H1 (cell line): ENCODE data around the gene ARHGEF2. TPM values are rescaled to one million over a fixed set of nuclear protein-coding genes. Genes with fewer than 3 reads are reported as not detected.

Experiments
- CTCF ChIA-PET: fragments of 300-600 bp; sonication (Branson Sonifier 250); formaldehyde crosslinking; loops from one replicate; lab custom pipeline; 2021; ENCODE audit not compliant: partially characterized antibody; lab: Charles Lee
- POLR2A ChIA-PET: fragments of 300-600 bp; sonication (Branson Sonifier 250); formaldehyde crosslinking; loops from one replicate; lab custom pipeline; 2021; ENCODE audit warnings: inconsistent platforms; ENCODE audit not compliant: partially characterized antibody; lab: Charles Lee
- DNase-seq, 2 experiments: peaks; one replicate each; pipeline versions ENCODE4 v3.0.0 to v3.0.0-alpha.2; 2010 to 2022; ENCODE audit warnings: low spot score in 2 of 2, low read depth in 1 of 2, mixed read lengths in 1 of 2
- FAIRE-seq: peaks from 2 replicates; lab custom pipeline; 2011; peaks lifted over from hg19 to GRCh38; lab: Jason Lieb, UNC
- H2AFZ ChIP-seq: 2 replicates; pipeline ENCODE4 v1.8.1; 2012; ENCODE audit warnings: low read length, inconsistent platforms
- H2AK5ac ChIP-seq: 2 replicates; pipeline ENCODE4 v1.6.1; 2013; ENCODE audit warnings: low read depth, low read length
- H2BK120ac ChIP-seq: replicated peaks from 2 replicates; pipeline ENCODE3; 2013; ENCODE audit warnings: low read depth, low read length, inconsistent platforms
- H2BK12ac ChIP-seq: 2 replicates; pipeline ENCODE4 v1.6.1; 2013; ENCODE audit warnings: low read depth, low read length
- H2BK15ac ChIP-seq: 2 replicates; pipeline ENCODE4 v1.6.1; 2013; ENCODE audit warnings: low read length
- H2BK20ac ChIP-seq: 2 replicates; pipeline ENCODE4 v1.6.1; 2013; ENCODE audit warnings: low read length
- H2BK5ac ChIP-seq: 2 replicates; pipeline ENCODE4 v1.6.1; 2013; ENCODE audit warnings: low read depth, low read length
- H3K14ac ChIP-seq: 2 replicates; pipeline ENCODE4 v1.6.1; 2013; ENCODE audit warnings: inconsistent platforms; ENCODE audit not compliant: insufficient read length
- H3K18ac ChIP-seq: 2 replicates; pipeline ENCODE4 v1.6.1; 2013; ENCODE audit warnings: low read length; ENCODE audit errors: extremely low read depth
- H3K23ac ChIP-seq: 2 replicates; pipeline ENCODE4 v1.6.1; 2013; ENCODE audit warnings: inconsistent platforms; ENCODE audit not compliant: insufficient read length
- H3K23me2 ChIP-seq: 2 replicates; pipeline ENCODE4 v1.6.1; 2013; ENCODE audit warnings: low read depth, low read length
- H3K27ac ChIP-seq: 2 replicates; pipeline ENCODE4 v1.6.1; 2011; ENCODE audit warnings: low read depth, low read length, inconsistent platforms
- H3K27me3 ChIP-seq, 4 experiments: replicated peaks in 1 of 4; 1 replicate in 1 of 4; 2 replicates in 3 of 4; pipeline versions ENCODE4 v1.6.1 to v1.8.1; 2011 to 2013; ENCODE audit warnings: low read length in 3 of 4, mild to moderate bottlenecking in 3 of 4, inconsistent platforms in 2 of 4, mixed read lengths in 2 of 4, moderate library complexity in 1 of 4; ENCODE audit not compliant: control insufficient read depth in 3 of 4, insufficient read depth in 3 of 4; ENCODE audit errors: extremely low read depth in 1 of 4
- H3K36me3 ChIP-seq, 4 experiments: 2 replicates each; pipeline versions ENCODE4 v1.6.1 to v1.8.1; 2011 to 2013; ENCODE audit warnings: mild to moderate bottlenecking in 4 of 4, low read length in 3 of 4, moderate library complexity in 2 of 4, control low read depth in 1 of 4, inconsistent platforms in 1 of 4; ENCODE audit not compliant: insufficient read depth in 4 of 4, control insufficient read depth in 2 of 4
- H3K4ac ChIP-seq: replicated peaks from 2 replicates; pipeline ENCODE3; 2013; ENCODE audit warnings: low read length, low read depth, mixed read lengths, inconsistent platforms; ENCODE audit not compliant: insufficient read length
- H3K4me1 ChIP-seq, 4 experiments: replicated peaks in 1 of 4; 1 replicate in 1 of 4; 2 replicates in 3 of 4; pipeline versions ENCODE4 v1.6.1 to v1.8.1; 2011 to 2013; ENCODE audit warnings: low read length in 3 of 4, inconsistent platforms in 2 of 4, mixed read lengths in 1 of 4; ENCODE audit not compliant: insufficient read depth in 4 of 4, control insufficient read depth in 3 of 4
- H3K4me2 ChIP-seq, 2 experiments: 2 replicates each; pipeline versions ENCODE4 v1.6.1 to v1.8.1; 2011 to 2013; ENCODE audit warnings: low read depth in 2 of 2, low read length in 2 of 2, control low read depth in 1 of 2, inconsistent platforms in 1 of 2, mild to moderate bottlenecking in 1 of 2; ENCODE audit not compliant: insufficient read depth in 1 of 2
- H3K4me3 ChIP-seq, 4 experiments: fragments of 200-600, 300-600 bp in 1 of 4; sonication (generic), shearing (Covaris generic), sonication (Bioruptor Twin) in 1 of 4; 2 replicates each; pipeline versions ENCODE4 v1.5.1 to v1.8.1; 2011 to 2016; ENCODE audit warnings: low read length in 4 of 4, low read depth in 3 of 4, control low read depth in 2 of 4, inconsistent platforms in 2 of 4, mild to moderate bottlenecking in 2 of 4, mixed read lengths in 1 of 4, moderate library complexity in 1 of 4; ENCODE audit not compliant: insufficient read depth in 2 of 4; ENCODE audit errors: extremely low read depth in 1 of 4
- H3K56ac ChIP-seq: replicated peaks from 2 replicates; pipeline ENCODE3; 2013; ENCODE audit warnings: low read depth, mild to moderate bottlenecking, mixed read lengths, low read length, inconsistent platforms; ENCODE audit not compliant: insufficient read length
- H3K79me1 ChIP-seq: 2 replicates; pipeline ENCODE4 v1.6.1; 2013; ENCODE audit warnings: low read depth, low read length, control low read depth
- H3K79me2 ChIP-seq, 2 experiments: 2 replicates each; pipeline versions ENCODE4 v1.6.1 to v1.8.1; 2012 to 2013; ENCODE audit warnings: low read length in 2 of 2, mild to moderate bottlenecking in 2 of 2, inconsistent platforms in 1 of 2; ENCODE audit not compliant: insufficient read depth in 2 of 2, control insufficient read depth in 1 of 2
- H3K9ac ChIP-seq, 4 experiments: replicated peaks in 1 of 4; 1 replicate in 1 of 4; 2 replicates in 3 of 4; pipeline versions ENCODE4 v1.6.1 to v1.8.1; 2011 to 2013; ENCODE audit warnings: low read depth in 3 of 4, low read length in 3 of 4, control low read depth in 2 of 4, mild to moderate bottlenecking in 2 of 4, moderate library complexity in 2 of 4, inconsistent platforms in 1 of 4; ENCODE audit errors: extremely low read depth in 1 of 4
- H3K9me3 ChIP-seq, 2 experiments: 2 replicates each; pipeline versions ENCODE4 v1.6.1 to v1.8.1; 2012 to 2013; ENCODE audit warnings: mild to moderate bottlenecking in 2 of 2, moderate library complexity in 2 of 2, control low read depth in 1 of 2, inconsistent platforms in 1 of 2, low read depth in 1 of 2, low read length in 1 of 2, mixed read lengths in 1 of 2; ENCODE audit not compliant: insufficient read depth in 2 of 2
- H4K20me1 ChIP-seq, 2 experiments: replicated peaks in 1 of 2; 2 replicates each; pipeline versions ENCODE3 to v1.8.1; 2011 to 2013; ENCODE audit warnings: inconsistent platforms in 2 of 2, low read length in 2 of 2, mild to moderate bottlenecking in 1 of 2; ENCODE audit not compliant: insufficient read depth in 2 of 2, control insufficient read depth in 1 of 2
- H4K5ac ChIP-seq: 2 replicates; pipeline ENCODE4 v1.6.1; 2013; ENCODE audit warnings: low read length, low read depth, mixed read lengths, inconsistent platforms; ENCODE audit not compliant: insufficient read length
- H4K8ac ChIP-seq: 2 replicates; pipeline ENCODE4 v1.8.0; 2013; ENCODE audit warnings: mild to moderate bottlenecking, moderate library complexity, low read length, inconsistent platforms; ENCODE audit not compliant: insufficient read depth; ENCODE audit errors: extremely low read depth
- H4K91ac ChIP-seq: replicated peaks from 2 replicates; pipeline ENCODE3; 2013; ENCODE audit warnings: low read length, mixed read lengths, inconsistent platforms; ENCODE audit not compliant: insufficient read length
- CBX8 ChIP-seq: fragments of 300-800, 300-1000 bp; sonication (generic); IDR thresholded peaks from 2 replicates; pipeline ENCODE4 v1.7.1; 2016; ENCODE audit warnings: low read depth, low read length, borderline replicate concordance
- E2F6 ChIP-seq: IDR thresholded peaks from 2 replicates; pipeline ENCODE4 v1.6.1; 2012; ENCODE audit warnings: inconsistent platforms
- EGR1 ChIP-seq: IDR thresholded peaks from 2 replicates; pipeline ENCODE4 v1.6.1; 2011; ENCODE audit warnings: low read depth, low read length, borderline replicate concordance
- RBBP5 ChIP-seq: IDR thresholded peaks from 2 replicates; pipeline ENCODE4 v1.7.1; 2012; ENCODE audit warnings: low read depth, mild to moderate bottlenecking, inconsistent platforms, low read length, moderate library complexity, borderline replicate concordance
- RXRA ChIP-seq: IDR thresholded peaks from 2 replicates; pipeline ENCODE4 v1.6.1; 2011; ENCODE audit warnings: low read depth, mild to moderate bottlenecking, low read length, moderate library complexity; ENCODE audit not compliant: insufficient read depth
- WGBS, 2 experiments: shearing (Covaris generic) in 1 of 2; methylation state at CpG; one replicate each; pipeline versions ENCODE4 v1.1.6 to v1.1.7; 2013 to 2015; ENCODE audit warnings: low lambda C conversion rate in 2 of 2, mixed read lengths in 2 of 2, inconsistent platforms in 1 of 2, low coverage in 1 of 2, missing lambda C conversion rate in 1 of 2; ENCODE audit not compliant: insufficient replicate concordance in 2 of 2, insufficient coverage in 1 of 2, insufficient read length in 1 of 2; ENCODE audit errors: extremely low coverage in 1 of 2, missing lambda C conversion rate in 1 of 2; 5-methylcytosine and 5-hydroxymethylcytosine counted together
- polyA plus RNA-seq, 7 experiments: library from polyadenylated mRNA; depleted of rRNA in 3 of 7; stranded (reverse) in 5 of 7; unstranded in 2 of 7; fragments of >200 nt in 5 of 7; fragments of 200-250 nt in 2 of 7; gene quantifications; 1 replicate in 5 of 7; 2 replicates in 1 of 7; 4 replicates in 1 of 7; pipeline versions ENCODE4 v1.2.1 to v1.2.3, GENCODE V29; 2011 to 2013; ENCODE audit warnings: missing spikeins in 2 of 7, mixed read lengths in 2 of 7
- total RNA-seq: library from RNA; stranded (reverse); fragmentation: NEBNext Ultra II Directional; extraction: Animal tissue kit (Norgen Biotek cat#: 25700); gene quantifications from 2 replicates; pipeline ENCODE4 v1.2.1, GENCODE V29; 2021

ARHGEF2 gene
- total and polyA plus RNA-seq, 2 of the 8 experiments (the other 6 are each of a cell fraction or from before 2014, with no cell fraction given): 42.7 to 80.5 TPM

GRCh38 chr1:155947292-155947691 is 31.1 kb downstream of the ARHGEF2 start:
- FAIRE-seq (no peak), DNase-seq (no peak)
- Histone ChIP-seq H4K8ac (no peak overlapping the region), H4K91ac (no peak overlapping the region), H3K79me2 (no peaks in the 10 kb centered on the region), H2BK15ac (no peak overlapping the region), H3K27me3 (no peaks in the 10 kb centered on the region), H2BK5ac (no peak overlapping the region), H3K27ac (no peak overlapping the region), H3K4me2 (no peak overlapping the region), H3K79me1 (no peaks in the 10 kb centered on the region), H2BK20ac (no peak overlapping the region), H4K20me1 (peaks cover 0 to 3% of the 10 kb centered on the region in 2 experiments), H3K14ac (no peak overlapping the region), H3K4me3 (no peak overlapping the region), H3K36me3 (peaks cover 24 to 58% (median 38%) of the 10 kb centered on the region in 4 experiments), H3K4ac (no peak overlapping the region), H3K9ac (no peak overlapping the region), H2AK5ac (no peak overlapping the region), H3K18ac (no peak overlapping the region), H4K5ac (no peak overlapping the region), H3K56ac (no peak overlapping the region), H2AFZ (no peak overlapping the region), H3K9me3 (no peaks in the 10 kb centered on the region), H3K23ac (no peak overlapping the region), H2BK12ac (no peak overlapping the region), H2BK120ac (no peak overlapping the region), H3K23me2 (no peaks in the 10 kb centered on the region), H3K4me1 (peaks cover 0 to 8% (median 4%) of the 10 kb centered on the region in 4 experiments; a peak in 4 of 7 replicates)
- no peak for TF ChIP-seq RXRA
- TF ChIP-seq E2F6: no peak
- no peak for TF ChIP-seq EGR1
- no peak for TF ChIP-seq RBBP5
- no peak for TF ChIP-seq CBX8
- ChIA-PET POLR2A (interaction anchor here (0.6 to 1.7 kb wide), 5 partner anchors 11 to 222 kb away, joined by 3 to 4 read pairs (median 3); partner anchors contain the start of gene ARHGEF2), CTCF (interaction anchor here (0.8 to 3.0 kb wide), 6 partner anchors 9 to 119 kb away, joined by 4 to 17 read pairs (median 8); partner anchors contain the start of gene ARHGEF2)
- WGBS, 2 experiments: 98% methylated on average over 4 of the region's 4 CpGs; no CpG with 5 or more reads in 1 of the 2 experiments
